GM12878 (cell line): Measurements from ENCODE around the gene NEUROG2. TPM values are rescaled to one million over a fixed set of nuclear protein-coding genes. Genes with fewer than 3 reads are reported as not detected.

ENCODE experiments used
- ATF7 ChIP-seq: fragments of 450-650 bp; IDR thresholded peaks from 2 replicates; pipeline ENCODE4 v1.6.1; 2016; ENCODE audit warnings: low read depth, mild to moderate bottlenecking
- EGR1 ChIP-seq, 2 experiments: IDR thresholded peaks; 1 replicate in 1 of 2; 2 replicates in 1 of 2; pipeline ENCODE4 v1.6.1; 2011 to 2012; ENCODE audit warnings: low read depth in 2 of 2, low read length in 2 of 2, borderline replicate concordance in 1 of 2, mild to moderate bottlenecking in 1 of 2, moderate library complexity in 1 of 2
- FOS ChIP-seq: IDR thresholded peaks from 3 replicates; pipeline ENCODE4 v1.6.1; 2011; ENCODE audit warnings: borderline replicate concordance; ENCODE audit not compliant: insufficient read length; ENCODE audit errors: extremely low read depth
- GABPA ChIP-seq: IDR thresholded peaks from 2 replicates; pipeline ENCODE4 v1.6.1; 2014; ENCODE audit warnings: antibody characterized with exemption, low read depth, mild to moderate bottlenecking, inconsistent platforms
- GATAD2B ChIP-seq: fragments of 450-650 bp; conservative IDR thresholded peaks from 2 replicates; pipeline ENCODE4 v1.6.1; 2017; ENCODE audit warnings: low read depth, mild to moderate bottlenecking, moderate library complexity
- JUNB ChIP-seq: IDR thresholded peaks from 2 replicates; pipeline ENCODE4 v1.6.1; 2016; ENCODE audit warnings: antibody characterized with exemption, mild to moderate bottlenecking
- KAT2A ChIP-seq: conservative IDR thresholded peaks from 2 replicates; pipeline ENCODE4 v1.6.1; 2011; ENCODE audit warnings: low read depth, low read length; ENCODE audit not compliant: control insufficient read depth
- MEF2A ChIP-seq: IDR thresholded peaks from 2 replicates; pipeline ENCODE4 v1.6.1; 2011; ENCODE audit warnings: low read depth, mild to moderate bottlenecking, low read length, moderate library complexity; ENCODE audit not compliant: insufficient read depth
- NR2C1 ChIP-seq: fragments of 450-650 bp; IDR thresholded peaks from 2 replicates; pipeline ENCODE4 v1.6.1; 2017; ENCODE audit warnings: antibody characterized with exemption, mild to moderate bottlenecking, moderate library complexity
- NR2F1 ChIP-seq: fragments of 450-650 bp; conservative IDR thresholded peaks from 2 replicates; pipeline ENCODE4 v1.6.1; 2017; ENCODE audit warnings: mild to moderate bottlenecking
- PML ChIP-seq: IDR thresholded peaks from 2 replicates; pipeline ENCODE4 v1.6.1; 2012; ENCODE audit warnings: low read length, inconsistent platforms
- POLR2AphosphoS5 ChIP-seq: IDR thresholded peaks from 2 replicates; pipeline ENCODE4 v1.6.1; 2011; ENCODE audit warnings: mild to moderate bottlenecking, low read length, inconsistent platforms
- POU2F2 ChIP-seq: IDR thresholded peaks from 3 replicates; pipeline ENCODE4 v1.6.1; 2011; ENCODE audit warnings: low read depth, mild to moderate bottlenecking, low read length, borderline replicate concordance
- RCOR1 ChIP-seq: conservative IDR thresholded peaks from 2 replicates; pipeline ENCODE4 v1.6.1; 2012; ENCODE audit warnings: low read depth, low read length, improper control_type of control experiment
- SMAD5 ChIP-seq: IDR thresholded peaks from 2 replicates; pipeline ENCODE4 v1.6.1; 2016; ENCODE audit warnings: antibody characterized with exemption, low read depth
- SMC3 ChIP-seq: IDR thresholded peaks from 2 replicates; pipeline ENCODE4 v1.6.1; 2011; ENCODE audit warnings: low read length, improper control_type of control experiment, borderline replicate concordance
- TCF12 ChIP-seq: IDR thresholded peaks from 2 replicates; pipeline ENCODE4 v1.6.1; 2011; ENCODE audit warnings: low read depth, mild to moderate bottlenecking, low read length
- ZZZ3 ChIP-seq: IDR thresholded peaks from 2 replicates; pipeline ENCODE4 v1.6.1; 2011; ENCODE audit warnings: low read depth; ENCODE audit not compliant: control insufficient read depth, insufficient read length
- polyA plus RNA-seq, 11 experiments: library from polyadenylated mRNA; depleted of rRNA in 4 of 11; unstranded in 6 of 11; stranded (reverse) in 5 of 11; fragments of >200 nt; fragmentation: Nextera tagmentation in 4 of 11; fragmentation: Illumina TruSeq in 1 of 11; extraction: Ambion mirVana in 4 of 11; extraction: Trizol in 1 of 11; gene quantifications; 1 replicate in 1 of 11; 2 replicates in 10 of 11; pipeline versions ENCODE4 v1.2.1 to v1.2.3, GENCODE V29; 2011 to 2016; ENCODE audit warnings: inconsistent platforms in 2 of 11, missing spikeins in 2 of 11, low read depth in 1 of 11
- total RNA-seq, 4 experiments: library from RNA; depleted of rRNA in 3 of 4; stranded (reverse); fragments of >200 nt in 3 of 4; fragmentation: Illumina TruSeq in 1 of 4; extraction: Trizol in 1 of 4; gene quantifications; 2 replicates each; pipeline versions ENCODE4 v1.2.1 to v1.2.3, GENCODE V29; 2013 to 2021
- TF ChIP-seq, protein P1 (sequence below), 3 experiments: IDR thresholded peaks in 2 of 3; conservative IDR thresholded peaks in 1 of 3; 2 replicates each; pipeline ENCODE4 v1.5.1; 2011; ENCODE audit warnings: low read depth in 3 of 3, low read length in 3 of 3, mild to moderate bottlenecking in 3 of 3, control low read depth in 2 of 3, moderate library complexity in 2 of 3, inconsistent platforms in 1 of 3, mixed read lengths in 1 of 3; ENCODE audit not compliant: control insufficient read depth in 2 of 3, insufficient read depth in 1 of 3; ENCODE audit errors: extremely low read depth in 1 of 3
- TF ChIP-seq, protein P2 (sequence below): fragments of 450-650 bp; IDR thresholded peaks from 2 replicates; pipeline ENCODE4 v1.6.1; 2017; ENCODE audit warnings: antibody characterized with exemption, mild to moderate bottlenecking, moderate library complexity
- TF ChIP-seq, protein P3 (sequence below): IDR thresholded peaks from 2 replicates; pipeline ENCODE4 v1.6.1; 2011; ENCODE audit warnings: borderline replicate concordance, low read depth, mild to moderate bottlenecking, moderate library complexity, low read length; ENCODE audit not compliant: insufficient read depth, poor library complexity, severe bottlenecking
- TF ChIP-seq, protein P4 (sequence below): fragments of 450-650 bp; IDR thresholded peaks from 2 replicates; pipeline ENCODE4 v1.6.1; 2018; ENCODE audit warnings: borderline replicate concordance, mild to moderate bottlenecking; ENCODE audit not compliant: partially characterized antibody

NEUROG2 gene
- total and polyA plus RNA-seq, 10 of the 15 experiments (the other 5 are each of a cell fraction or from before 2014, with no cell fraction given) = 0.53 to 3.3 (median 1.1) TPM

- TF ChIP-seq, protein P1, sequence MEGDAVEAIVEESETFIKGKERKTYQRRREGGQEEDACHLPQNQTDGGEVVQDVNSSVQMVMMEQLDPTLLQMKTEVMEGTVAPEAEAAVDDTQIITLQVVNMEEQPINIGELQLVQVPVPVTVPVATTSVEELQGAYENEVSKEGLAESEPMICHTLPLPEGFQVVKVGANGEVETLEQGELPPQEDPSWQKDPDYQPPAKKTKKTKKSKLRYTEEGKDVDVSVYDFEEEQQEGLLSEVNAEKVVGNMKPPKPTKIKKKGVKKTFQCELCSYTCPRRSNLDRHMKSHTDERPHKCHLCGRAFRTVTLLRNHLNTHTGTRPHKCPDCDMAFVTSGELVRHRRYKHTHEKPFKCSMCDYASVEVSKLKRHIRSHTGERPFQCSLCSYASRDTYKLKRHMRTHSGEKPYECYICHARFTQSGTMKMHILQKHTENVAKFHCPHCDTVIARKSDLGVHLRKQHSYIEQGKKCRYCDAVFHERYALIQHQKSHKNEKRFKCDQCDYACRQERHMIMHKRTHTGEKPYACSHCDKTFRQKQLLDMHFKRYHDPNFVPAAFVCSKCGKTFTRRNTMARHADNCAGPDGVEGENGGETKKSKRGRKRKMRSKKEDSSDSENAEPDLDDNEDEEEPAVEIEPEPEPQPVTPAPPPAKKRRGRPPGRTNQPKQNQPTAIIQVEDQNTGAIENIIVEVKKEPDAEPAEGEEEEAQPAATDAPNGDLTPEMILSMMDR (IDR thresholded peaks at IDR 0.05 in 2 of 3, conservative IDR thresholded peaks at IDR 0.05 in 1 of 3; ENCODE audit: control insufficient read depth in 2 of 3, extremely low read depth in 1 of 3, insufficient read depth in 1 of 3, low read depth in 3 of 3, low read length in 3 of 3) = peak; percentile 18 to 29 (median 19); a peak in 4 of 6 replicates
- TF ChIP-seq, protein P2, sequence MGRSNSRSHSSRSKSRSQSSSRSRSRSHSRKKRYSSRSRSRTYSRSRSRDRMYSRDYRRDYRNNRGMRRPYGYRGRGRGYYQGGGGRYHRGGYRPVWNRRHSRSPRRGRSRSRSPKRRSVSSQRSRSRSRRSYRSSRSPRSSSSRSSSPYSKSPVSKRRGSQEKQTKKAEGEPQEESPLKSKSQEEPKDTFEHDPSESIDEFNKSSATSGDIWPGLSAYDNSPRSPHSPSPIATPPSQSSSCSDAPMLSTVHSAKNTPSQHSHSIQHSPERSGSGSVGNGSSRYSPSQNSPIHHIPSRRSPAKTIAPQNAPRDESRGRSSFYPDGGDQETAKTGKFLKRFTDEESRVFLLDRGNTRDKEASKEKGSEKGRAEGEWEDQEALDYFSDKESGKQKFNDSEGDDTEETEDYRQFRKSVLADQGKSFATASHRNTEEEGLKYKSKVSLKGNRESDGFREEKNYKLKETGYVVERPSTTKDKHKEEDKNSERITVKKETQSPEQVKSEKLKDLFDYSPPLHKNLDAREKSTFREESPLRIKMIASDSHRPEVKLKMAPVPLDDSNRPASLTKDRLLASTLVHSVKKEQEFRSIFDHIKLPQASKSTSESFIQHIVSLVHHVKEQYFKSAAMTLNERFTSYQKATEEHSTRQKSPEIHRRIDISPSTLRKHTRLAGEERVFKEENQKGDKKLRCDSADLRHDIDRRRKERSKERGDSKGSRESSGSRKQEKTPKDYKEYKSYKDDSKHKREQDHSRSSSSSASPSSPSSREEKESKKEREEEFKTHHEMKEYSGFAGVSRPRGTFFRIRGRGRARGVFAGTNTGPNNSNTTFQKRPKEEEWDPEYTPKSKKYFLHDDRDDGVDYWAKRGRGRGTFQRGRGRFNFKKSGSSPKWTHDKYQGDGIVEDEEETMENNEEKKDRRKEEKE = no peak
- TF ChIP-seq, protein P3, sequence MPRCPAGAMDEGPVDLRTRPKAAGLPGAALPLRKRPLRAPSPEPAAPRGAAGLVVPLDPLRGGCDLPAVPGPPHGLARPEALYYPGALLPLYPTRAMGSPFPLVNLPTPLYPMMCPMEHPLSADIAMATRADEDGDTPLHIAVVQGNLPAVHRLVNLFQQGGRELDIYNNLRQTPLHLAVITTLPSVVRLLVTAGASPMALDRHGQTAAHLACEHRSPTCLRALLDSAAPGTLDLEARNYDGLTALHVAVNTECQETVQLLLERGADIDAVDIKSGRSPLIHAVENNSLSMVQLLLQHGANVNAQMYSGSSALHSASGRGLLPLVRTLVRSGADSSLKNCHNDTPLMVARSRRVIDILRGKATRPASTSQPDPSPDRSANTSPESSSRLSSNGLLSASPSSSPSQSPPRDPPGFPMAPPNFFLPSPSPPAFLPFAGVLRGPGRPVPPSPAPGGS = peak; percentile 79
- TF ChIP-seq EGR1 (IDR thresholded peaks at IDR 0.05; ENCODE audit: borderline replicate concordance in 1 of 2, low read depth in 2 of 2, low read length in 2 of 2) (peak; percentile 18 to 93), SMC3 (0 out of 2 replicates have a peak, but pooled peaks have one; percentile 13), GABPA (no peak), ZZZ3 (no peak), KAT2A (no peak), GATAD2B (peak; percentile 77; the same call in 1 of the 2 replicates), RCOR1 (peak; percentile 90; the same call in 1 of the 2 replicates), FOS (no peak), SMAD5 (0 out of 2 replicates have a peak, but pooled peaks have one; percentile 51), ATF7 (peak; percentile 81), JUNB (0 out of 2 replicates have a peak, but pooled peaks have one; percentile 35), POLR2AphosphoS5 (0 out of 2 replicates have a peak, but pooled peaks have one; percentile 47), PML (no peak), NR2F1 (peak; percentile 76), NR2C1 (no peak), TCF12 (peak; percentile 65), POU2F2 (peak; percentile 17; the same call in 1 of the 3 replicates), MEF2A (0 out of 2 replicates have a peak, but pooled peaks have one; percentile 31)
- TF ChIP-seq, protein P4, sequence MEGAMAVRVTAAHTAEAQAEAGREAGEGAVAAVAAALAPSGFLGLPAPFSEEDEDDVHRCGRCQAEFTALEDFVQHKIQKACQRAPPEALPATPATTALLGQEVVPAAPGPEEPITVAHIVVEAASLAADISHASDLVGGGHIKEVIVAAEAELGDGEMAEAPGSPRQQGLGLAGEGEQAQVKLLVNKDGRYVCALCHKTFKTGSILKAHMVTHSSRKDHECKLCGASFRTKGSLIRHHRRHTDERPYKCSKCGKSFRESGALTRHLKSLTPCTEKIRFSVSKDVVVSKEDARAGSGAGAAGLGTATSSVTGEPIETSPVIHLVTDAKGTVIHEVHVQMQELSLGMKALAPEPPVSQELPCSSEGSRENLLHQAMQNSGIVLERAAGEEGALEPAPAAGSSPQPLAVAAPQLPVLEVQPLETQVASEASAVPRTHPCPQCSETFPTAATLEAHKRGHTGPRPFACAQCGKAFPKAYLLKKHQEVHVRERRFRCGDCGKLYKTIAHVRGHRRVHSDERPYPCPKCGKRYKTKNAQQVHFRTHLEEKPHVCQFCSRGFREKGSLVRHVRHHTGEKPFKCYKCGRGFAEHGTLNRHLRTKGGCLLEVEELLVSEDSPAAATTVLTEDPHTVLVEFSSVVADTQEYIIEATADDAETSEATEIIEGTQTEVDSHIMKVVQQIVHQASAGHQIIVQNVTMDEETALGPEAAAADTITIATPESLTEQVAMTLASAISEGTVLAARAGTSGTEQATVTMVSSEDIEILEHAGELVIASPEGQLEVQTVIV = no peak
These were observed 1.2 kb upstream of the NEUROG2 start (continued) for GRCh38 chr4:112517067-112517634.
